ENCODE measurements around the gene RAB11A. TPM values are rescaled to one million over a fixed set of nuclear protein-coding genes. Genes with fewer than 3 reads are reported as not detected.
"Not testable (repeated sequence)": the region's sequence is repeated elsewhere in the genome, so short reads cannot be mapped to it uniquely, and the experiment has no call there.

Gene RAB11A
- total RNA-seq, 6 experiments from 2014 or later, result 50.3 to 110 (median 81.6) TPM

GRCh38 chr15:65870889-65871533 is 1.7 kb downstream of the RAB11A start:
- DNase-seq (no peak), ATAC-seq (no peak)
- WGBS (ENCODE audit: insufficient coverage, low coverage, low lambda C conversion rate, missing lambda C conversion rate), result 33% methylated on average over 2 of the region's 2 CpGs
- H3K4me1 ChIP-seq, result peaks cover 0 to 6% (median 2%) of the 10 kb centered on the region in 4 donors
- H3K27me3 ChIP-seq, result no peaks in the 10 kb centered on the region
- H3K36me3 ChIP-seq, result no peaks in the 10 kb centered on the region
- intact Hi-C loops (cut with DNase I), result no loop called here
- peak overlapping the region in 2 of 3 donors; percentile 90 for H3K27ac ChIP-seq
- no peaks in the 10 kb centered on the region for H3K9me3 ChIP-seq
- TF ChIP-seq CTCF (IDR thresholded peaks at IDR 0.05) (no peak), POLR2A (IDR thresholded peaks at IDR 0.05) (no peak)
- H3K4me3 ChIP-seq, result peak overlapping the region; percentile 89 to 98 (median 96)

GRCh38 chr15:65871886-65872285 is 2.6 kb downstream of the RAB11A start:
- intact Hi-C loops (cut with DNase I); H3K9me3 ChIP-seq; H3K27me3 ChIP-seq; H3K36me3 ChIP-seq; H3K4me1 ChIP-seq; DNase-seq; H3K27ac ChIP-seq; ATAC-seq; H3K4me3 ChIP-seq: not testable (repeated sequence)
- 79% methylated on average over 8 of the region's 9 CpGs for WGBS (ENCODE audit: insufficient coverage, low coverage, low lambda C conversion rate, missing lambda C conversion rate)

DNA sequence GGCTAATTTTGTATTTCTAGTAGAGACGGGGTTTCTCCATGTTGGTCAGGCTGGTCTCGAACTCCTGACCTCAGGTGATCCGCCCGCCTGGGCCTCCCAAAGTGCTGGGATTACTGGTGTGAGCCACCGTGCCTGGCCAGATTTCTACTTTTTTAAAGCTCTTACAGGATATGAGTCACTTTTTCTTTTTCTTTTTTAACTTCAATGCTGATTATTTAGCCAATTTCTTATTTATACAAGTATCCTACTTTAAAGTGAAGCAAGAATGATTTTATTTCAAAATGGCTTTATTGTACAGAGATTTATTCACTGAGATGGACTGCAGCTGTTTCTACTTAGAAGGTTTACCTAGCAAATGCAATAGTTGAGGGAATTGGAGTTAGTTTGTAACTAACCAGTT is 3.3 kb downstream of the RAB11A start:
- H3K4me1 ChIP-seq; H3K9me3 ChIP-seq; H3K36me3 ChIP-seq; intact Hi-C loops (cut with DNase I); H3K27me3 ChIP-seq; H3K27ac ChIP-seq; DNase-seq; ATAC-seq; H3K4me3 ChIP-seq: not testable (repeated sequence)
- WGBS (ENCODE audit: insufficient coverage, low coverage, low lambda C conversion rate, missing lambda C conversion rate), result 67% methylated on average over 5 of the region's 5 CpGs

- H3K9me3 ChIP-seq, result no peaks in the 10 kb centered on the region
- ATAC-seq (no peak), DNase-seq (no peak)
- peaks cover 0 to 16% (median under 1%) of the 10 kb centered on the region in 4 donors for H3K36me3 ChIP-seq
- TF ChIP-seq CTCF (IDR thresholded peaks at IDR 0.05) (no peak), POLR2A (IDR thresholded peaks at IDR 0.05) (no peak)
- no peak overlapping the region for H3K4me3 ChIP-seq
- no peaks in the 10 kb centered on the region for H3K27me3 ChIP-seq
- intact Hi-C loops (cut with DNase I), result no loop called here
- peaks cover 0 to 6% (median 2%) of the 10 kb centered on the region in 4 donors for H3K4me1 ChIP-seq
- no peak overlapping the region for H3K27ac ChIP-seq
Measured at GRCh38 chr15:65873256-65873655, 4.0 kb downstream of the RAB11A start.

DNA sequence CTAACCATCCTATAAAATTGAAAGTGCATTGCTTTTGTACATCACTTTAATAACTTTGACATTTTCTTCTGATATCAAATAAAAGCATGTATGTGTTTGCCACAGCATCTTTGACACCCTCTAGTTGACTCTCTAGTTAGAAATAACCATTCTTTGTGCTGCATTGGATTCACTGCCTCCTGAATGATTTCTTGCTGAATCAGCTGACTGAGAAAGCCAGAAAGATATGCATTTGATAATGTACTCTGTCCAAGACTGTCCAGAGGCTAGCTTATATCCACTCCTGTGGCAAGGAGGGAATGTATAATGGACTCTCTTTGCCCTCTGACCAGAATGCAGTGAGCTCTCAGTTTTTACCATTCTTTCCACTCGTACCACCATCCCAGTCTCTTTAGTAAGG is 6.2 kb downstream of the RAB11A start:
- Histone ChIP-seq H3K27ac (no peak overlapping the region), H3K4me3 (no peak overlapping the region), H3K4me1 (peaks cover 0 to 6% (median 2%) of the 10 kb centered on the region in 4 donors), H3K9me3 (no peaks in the 10 kb centered on the region), H3K36me3 (peaks cover 0 to 38% (median 7%) of the 10 kb centered on the region in 4 donors), H3K27me3 (no peaks in the 10 kb centered on the region)
- intact Hi-C loops (cut with DNase I), result no loop called here
- TF ChIP-seq CTCF (IDR thresholded peaks at IDR 0.05), result no peak
- TF ChIP-seq POLR2A (IDR thresholded peaks at IDR 0.05), result no peak
- no peak for ATAC-seq
- DNase-seq, result no peak
- WGBS (ENCODE audit: insufficient coverage, low coverage, low lambda C conversion rate, missing lambda C conversion rate), result 82% methylated on average over 1 of the region's 1 CpG

All from right lobe of liver (tissue), 6 donors.